Subcutaneous adipose tissue (tissue), 4 donors: ENCODE data around the gene SPPL2C. TPM values are rescaled to one million over a fixed set of nuclear protein-coding genes. Genes with fewer than 3 reads are reported as not detected.

Experiments
- total RNA-seq, 4 donors: library from RNA; depleted of rRNA; stranded (reverse); fragments of >200 nt; gene quantifications; one replicate each; pipeline ENCODE4 v1.1.0, GENCODE V29; 2016
- TF ChIP-seq, protein P1 (sequence below): fragments of 450-650 bp; IDR thresholded peaks from one replicate; pipeline ENCODE4 v1.5.1; 2016; ENCODE audit warnings: low read depth, mild to moderate bottlenecking, control low read depth, antibody characterized with exemption, moderate library complexity

Gene SPPL2C
- total RNA-seq, 4 donors from 2014 or later, result not detected

DNA sequence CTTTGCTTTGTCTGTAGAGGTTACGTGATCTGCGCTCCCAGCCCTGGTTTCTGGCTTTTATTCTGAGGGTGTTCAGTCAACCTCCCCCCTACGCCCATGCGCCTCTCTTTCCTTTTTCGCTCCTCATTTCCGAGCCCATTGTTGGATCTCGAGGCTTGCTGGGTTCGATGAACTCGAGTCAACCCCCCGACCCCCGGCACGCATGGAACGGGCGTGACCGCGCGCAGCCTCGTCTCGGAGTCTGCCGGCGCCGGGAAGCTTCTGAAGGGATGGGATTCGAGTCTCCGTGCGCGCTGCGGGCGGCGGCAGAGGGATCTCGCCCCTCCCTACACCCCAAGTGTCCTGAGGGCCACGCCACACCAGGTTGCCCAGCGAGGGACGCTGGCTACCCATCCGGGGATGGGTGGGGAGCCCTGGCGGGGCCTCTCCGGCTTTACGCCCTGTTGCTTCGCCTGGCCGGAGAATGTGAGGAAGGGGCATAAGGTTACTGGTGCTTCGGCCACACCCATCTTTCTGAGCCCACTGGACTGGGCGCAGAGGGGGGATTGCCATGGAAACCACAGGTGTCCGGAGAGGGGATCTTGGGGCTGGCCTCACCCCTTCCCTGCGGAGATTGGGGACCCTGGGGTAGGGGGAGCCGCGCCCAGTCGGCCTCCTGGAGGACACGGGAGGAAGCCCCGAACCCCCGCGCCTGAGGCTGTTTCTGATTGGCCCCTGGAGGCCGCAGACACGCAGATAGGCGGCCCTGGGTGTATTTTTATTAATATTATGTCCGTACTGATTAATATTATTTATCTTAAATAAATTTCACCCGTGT is 51.5 kb downstream of the SPPL2C start:
- TF ChIP-seq, protein P1, sequence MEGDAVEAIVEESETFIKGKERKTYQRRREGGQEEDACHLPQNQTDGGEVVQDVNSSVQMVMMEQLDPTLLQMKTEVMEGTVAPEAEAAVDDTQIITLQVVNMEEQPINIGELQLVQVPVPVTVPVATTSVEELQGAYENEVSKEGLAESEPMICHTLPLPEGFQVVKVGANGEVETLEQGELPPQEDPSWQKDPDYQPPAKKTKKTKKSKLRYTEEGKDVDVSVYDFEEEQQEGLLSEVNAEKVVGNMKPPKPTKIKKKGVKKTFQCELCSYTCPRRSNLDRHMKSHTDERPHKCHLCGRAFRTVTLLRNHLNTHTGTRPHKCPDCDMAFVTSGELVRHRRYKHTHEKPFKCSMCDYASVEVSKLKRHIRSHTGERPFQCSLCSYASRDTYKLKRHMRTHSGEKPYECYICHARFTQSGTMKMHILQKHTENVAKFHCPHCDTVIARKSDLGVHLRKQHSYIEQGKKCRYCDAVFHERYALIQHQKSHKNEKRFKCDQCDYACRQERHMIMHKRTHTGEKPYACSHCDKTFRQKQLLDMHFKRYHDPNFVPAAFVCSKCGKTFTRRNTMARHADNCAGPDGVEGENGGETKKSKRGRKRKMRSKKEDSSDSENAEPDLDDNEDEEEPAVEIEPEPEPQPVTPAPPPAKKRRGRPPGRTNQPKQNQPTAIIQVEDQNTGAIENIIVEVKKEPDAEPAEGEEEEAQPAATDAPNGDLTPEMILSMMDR, result no peak

Other genes starting within 250 kb of the SPPL2C start
- under 1 TPM in 1 of 4 donors, not detected in 3; 0.75 TPM for gene CRHR1, start 60.6 kb upstream of the SPPL2C start, total RNA-seq
- gene MAPT, start 49.7 kb downstream of the SPPL2C start, total RNA-seq, result 10 to 100 TPM in 1 of 4 donors, 1 to 10 TPM in 3; 5.3 to 21.3 (median 9.4) TPM
- gene STH, start 154.4 kb downstream of the SPPL2C start, total RNA-seq, result not detected